Neural cell (in vitro differentiated cells): ENCODE measurements around the gene OGFR. TPM values are rescaled to one million over a fixed set of nuclear protein-coding genes. Genes with fewer than 3 reads are reported as not detected.

ENCODE experiments used
- H2AFZ ChIP-seq: fragments of 200-600, 300-800 bp; sonication (generic), shearing (Covaris generic); 2 replicates; pipeline ENCODE4 v1.6.0; 2014; ENCODE audit warnings: low read depth, mild to moderate bottlenecking, antibody characterized with exemption, low read length, moderate library complexity
- H3F3A ChIP-seq: fragments of 200-600 bp; shearing (Covaris generic); 2 replicates; pipeline ENCODE4 v1.6.1; 2016; ENCODE audit warnings: mild to moderate bottlenecking, moderate library complexity, mixed read lengths, antibody characterized with exemption, low read length; ENCODE audit not compliant: insufficient read depth, poor library complexity, severe bottlenecking
- H3K27ac ChIP-seq: fragments of 200-600, 300-800 bp; sonication (generic), shearing (Covaris generic); 2 replicates; pipeline ENCODE4 v1.5.1; 2014; ENCODE audit warnings: mild to moderate bottlenecking, low read length, moderate library complexity
- H3K27me3 ChIP-seq: fragments of 300-800, 200-600 bp; sonication (generic), shearing (Covaris generic); 2 replicates; pipeline ENCODE4 v1.6.0; 2014; ENCODE audit warnings: mild to moderate bottlenecking, low read depth, low read length, moderate library complexity; ENCODE audit not compliant: insufficient read depth
- H3K36me3 ChIP-seq: fragments of 300-800, 200-600 bp; sonication (generic), shearing (Covaris generic); 2 replicates; pipeline ENCODE4 v1.5.1; 2014; ENCODE audit warnings: mild to moderate bottlenecking, antibody characterized with exemption, low read length, moderate library complexity; ENCODE audit not compliant: insufficient read depth
- H3K4me2 ChIP-seq: fragments of 300-800, 200-600 bp; sonication (generic), shearing (Covaris generic); 2 replicates; pipeline ENCODE4 v1.6.0; 2014; ENCODE audit warnings: mild to moderate bottlenecking, low read length
- H3K4me3 ChIP-seq: fragments of 300-800, 200-600 bp; sonication (generic), shearing (Covaris generic); 2 replicates; pipeline ENCODE4 v1.5.1; 2014; ENCODE audit warnings: mild to moderate bottlenecking, low read length, moderate library complexity
- H3K79me2 ChIP-seq: fragments of 200-600 bp; shearing (Covaris generic); replicated peaks from 2 replicates; pipeline ENCODE4 v1.6.0; 2014; ENCODE audit warnings: mild to moderate bottlenecking, low read length, moderate library complexity; ENCODE audit not compliant: insufficient read depth
- H3K9ac ChIP-seq: fragments of 300-800, 200-600 bp; sonication (generic), shearing (Covaris generic); 2 replicates; pipeline ENCODE4 v1.6.1; 2016; ENCODE audit warnings: mild to moderate bottlenecking, low read length, mixed read lengths
- H3K9me2 ChIP-seq: fragments of 200-600 bp; shearing (Covaris generic); 2 replicates; pipeline ENCODE4 v1.6.1; 2016; ENCODE audit warnings: mild to moderate bottlenecking, low read length, mixed read lengths; ENCODE audit not compliant: insufficient read depth
- H3K9me3 ChIP-seq: fragments of 200-600, 300-800 bp; sonication (generic), shearing (Covaris generic); 2 replicates; pipeline ENCODE4 v1.6.1; 2016; ENCODE audit warnings: mild to moderate bottlenecking, mixed run types, low read length, moderate library complexity, mixed read lengths
- H4K20me1 ChIP-seq: fragments of 200-600 bp; shearing (Covaris generic); 2 replicates; pipeline ENCODE4 v1.6.1; 2016; ENCODE audit warnings: mild to moderate bottlenecking, mixed run types; ENCODE audit not compliant: insufficient read depth
- CTCF ChIP-seq: fragments of 450-650 bp; IDR thresholded peaks from 2 replicates; pipeline ENCODE4 v1.5.1; 2014; ENCODE audit warnings: antibody characterized with exemption, mild to moderate bottlenecking, moderate library complexity; ENCODE audit not compliant: poor library complexity, severe bottlenecking
- EP300 ChIP-seq: fragments of 450-650 bp; conservative IDR thresholded peaks from 2 replicates; pipeline ENCODE4 v1.6.1; 2014; ENCODE audit warnings: antibody characterized with exemption, mild to moderate bottlenecking, moderate library complexity; ENCODE audit not compliant: poor library complexity, severe bottlenecking
- EZH2 ChIP-seq: fragments of 200-600, 300-800 bp; shearing (Covaris generic), sonication (generic); IDR thresholded peaks from 2 replicates; pipeline ENCODE4 v1.6.1; 2014; ENCODE audit warnings: antibody characterized with exemption, low read length, borderline replicate concordance, mild to moderate bottlenecking; ENCODE audit not compliant: insufficient read depth, poor library complexity, severe bottlenecking
- MXI1 ChIP-seq: fragments of 450-650 bp; conservative IDR thresholded peaks from 2 replicates; pipeline ENCODE4 v1.6.1; 2014; ENCODE audit warnings: antibody characterized with exemption, mild to moderate bottlenecking; ENCODE audit not compliant: poor library complexity, severe bottlenecking
- POLR2AphosphoS5 ChIP-seq: IDR thresholded peaks from 2 replicates; pipeline ENCODE4 v1.6.1; 2012
- RAD21 ChIP-seq: fragments of 450-650 bp; conservative IDR thresholded peaks from 2 replicates; pipeline ENCODE4 v1.6.1; 2014; ENCODE audit warnings: antibody characterized with exemption, mild to moderate bottlenecking, moderate library complexity
- REST ChIP-seq: IDR thresholded peaks from 2 replicates; pipeline ENCODE4 v1.6.1; 2012; ENCODE audit warnings: borderline replicate concordance
- SMC3 ChIP-seq: fragments of 450-650 bp; conservative IDR thresholded peaks from 2 replicates; pipeline ENCODE4 v1.6.1; 2014; ENCODE audit warnings: antibody characterized with exemption, mild to moderate bottlenecking, moderate library complexity; ENCODE audit not compliant: poor library complexity
- TAF1 ChIP-seq: IDR thresholded peaks from 2 replicates; pipeline ENCODE4 v1.6.1; 2012; ENCODE audit warnings: low read depth
- polyA plus RNA-seq: library from polyadenylated mRNA; depleted of rRNA; stranded (reverse); fragments of >200 nt; gene quantifications from 2 replicates; pipeline ENCODE4 v1.2.3, GENCODE V29; 2014

OGFR gene
- polyA plus RNA-seq, 1 donor from 2014 or later, result 15.6 TPM

GRCh38 chr20:62832212-62832922 lies 27.7 kb downstream of the OGFR start:
- H3K4me3 ChIP-seq, result no peak overlapping the region
- H3K9me2 ChIP-seq, result no peaks in the 10 kb centered on the region
- H2AFZ ChIP-seq, result no peak overlapping the region
- no peak overlapping the region for H3K9ac ChIP-seq
- H3F3A ChIP-seq, result no peaks in the 10 kb centered on the region
- H3K79me2 ChIP-seq, result no peaks in the 10 kb centered on the region
- no peak overlapping the region for H3K4me2 ChIP-seq
- no peaks in the 10 kb centered on the region for H3K36me3 ChIP-seq
- H4K20me1 ChIP-seq, result no peaks in the 10 kb centered on the region
- no peaks in the 10 kb centered on the region for H3K9me3 ChIP-seq
- H3K27me3 ChIP-seq, result no peaks in the 10 kb centered on the region
- TF ChIP-seq SMC3 (no peak), POLR2AphosphoS5 (no peak), REST (no peak), EZH2 (no peak), MXI1 (no peak), TAF1 (no peak), EP300 (no peak), RAD21 (no peak), CTCF (no peak)
- no peak overlapping the region for H3K27ac ChIP-seq

GRCh38 chr20:62832951-62833391 lies 28.3 kb downstream of the OGFR start:
- no peaks in the 10 kb centered on the region for H3K36me3 ChIP-seq
- H3F3A ChIP-seq, result no peaks in the 10 kb centered on the region
- no peaks in the 10 kb centered on the region for H3K9me3 ChIP-seq
- TF ChIP-seq REST, result no peak
- no peak for TF ChIP-seq TAF1
- TF ChIP-seq RAD21, result no peak
- no peak for TF ChIP-seq EP300
- TF ChIP-seq CTCF, result no peak
- TF ChIP-seq EZH2, result no peak
- TF ChIP-seq POLR2AphosphoS5, result no peak
- no peak for TF ChIP-seq MXI1
- no peak for TF ChIP-seq SMC3
- H3K9ac ChIP-seq, result no peak overlapping the region
- H3K79me2 ChIP-seq, result no peaks in the 10 kb centered on the region
- no peaks in the 10 kb centered on the region for H3K27me3 ChIP-seq
- H3K4me2 ChIP-seq, result no peak overlapping the region
- no peak overlapping the region for H2AFZ ChIP-seq
- no peak overlapping the region for H3K4me3 ChIP-seq
- H3K9me2 ChIP-seq, result no peaks in the 10 kb centered on the region
- H4K20me1 ChIP-seq, result no peaks in the 10 kb centered on the region
- no peak overlapping the region for H3K27ac ChIP-seq
